HepG2 (cell line): ENCODE measurements around the gene ZKSCAN8. TPM values are rescaled to one million over a fixed set of nuclear protein-coding genes. Genes with fewer than 3 reads are reported as not detected.

ENCODE experiments used
- ATAC-seq: fragments of 200-7000 bp; cut with Tn5 transposase; 3 replicates; pipeline ENCODE4 v1.9.1; 2020; ENCODE audit warnings: mild to moderate bottlenecking, moderate library complexity
- BruUV-seq: library from RNA; stranded (reverse); fragments of 400-500 nt; replicated peaks from 2 replicates; lab custom pipeline; 2021; lab: Mats Ljungman, UMichigan
- CTCF ChIA-PET: fragments of 300-600 bp; formaldehyde crosslinking; extraction: SDS; loops from one replicate; lab custom pipeline; 2021; ENCODE audit warnings: low total read pairs, inconsistent platforms, low intra/inter-chr PET ratio; lab: Yijun Ruan, JAX
- POLR2A ChIA-PET: fragments of 350-600 bp; sonication (Branson Sonifier 250); formaldehyde crosslinking; loops from one replicate; lab custom pipeline; 2020; ENCODE audit warnings: antibody characterized with exemption, inconsistent platforms; lab: Yijun Ruan, JAX
- DNase-seq: peaks from one replicate; pipeline ENCODE4 v3.0.0-alpha.2; 2015; ENCODE audit warnings: low spot score
- FAIRE-seq: peaks from 3 replicates; lab custom pipeline; 2011; peaks lifted over from hg19 to GRCh38; lab: Jason Lieb, UNC
- H2AFZ ChIP-seq: one replicate; pipeline ENCODE4 v1.6.1; 2011; ENCODE audit warnings: low read length, inconsistent platforms
- H3K27ac ChIP-seq: fragments of 300-600 bp; 3 replicates; pipeline ENCODE4 v1.8.0; 2011; ENCODE audit warnings: mixed run types, mild to moderate bottlenecking, mixed read lengths, low read length, inconsistent platforms; ENCODE audit not compliant: insufficient read depth; ENCODE audit errors: extremely low read length
- H3K27me3 ChIP-seq, 2 experiments: fragments of 200-600 bp in 1 of 2; 2 replicates in 1 of 2; 3 replicates in 1 of 2; pipeline versions ENCODE4 v1.6.0 to v1.8.0; 2011; ENCODE audit warnings: low read length in 2 of 2, mild to moderate bottlenecking in 2 of 2, moderate library complexity in 2 of 2, inconsistent platforms in 1 of 2; ENCODE audit not compliant: insufficient read depth in 2 of 2, control insufficient read depth in 1 of 2
- H3K36me3 ChIP-seq, 2 experiments: fragments of 200-600 bp in 1 of 2; replicated peaks in 1 of 2; 2 replicates in 1 of 2; 3 replicates in 1 of 2; pipeline versions ENCODE4 v1.5.1 to v1.8.0; 2011; ENCODE audit warnings: low read length in 2 of 2, inconsistent platforms in 1 of 2; ENCODE audit not compliant: insufficient read depth in 2 of 2, control insufficient read depth in 1 of 2
- H3K4me1 ChIP-seq: 2 replicates; pipeline ENCODE4 v1.5.1; 2012; ENCODE audit warnings: low read length, inconsistent platforms; ENCODE audit not compliant: insufficient read depth
- H3K4me2 ChIP-seq: 2 replicates; pipeline ENCODE4 v1.6.0; 2011; ENCODE audit warnings: low read depth, low read length, inconsistent platforms
- H3K4me3 ChIP-seq, 3 experiments: fragments of 200-600 bp in 1 of 3; sonication (generic), shearing (Covaris generic) in 1 of 3; replicated peaks in 1 of 3; 2 replicates each; pipeline ENCODE4 v1.5.1; 2011 to 2016; ENCODE audit warnings: low read length in 3 of 3, inconsistent platforms in 2 of 3, low read depth in 2 of 3, mild to moderate bottlenecking in 2 of 3, control low read depth in 1 of 3, mixed read lengths in 1 of 3; ENCODE audit not compliant: insufficient read depth in 1 of 3
- H3K79me2 ChIP-seq: one replicate; pipeline ENCODE4 v1.6.1; 2011; ENCODE audit warnings: low read length, inconsistent platforms; ENCODE audit not compliant: insufficient read depth
- H3K9ac ChIP-seq: 2 replicates; pipeline ENCODE4 v1.6.0; 2011; ENCODE audit warnings: mild to moderate bottlenecking, low read depth, low read length, inconsistent platforms; ENCODE audit not compliant: insufficient read depth
- H3K9me3 ChIP-seq: 2 replicates; pipeline ENCODE4 v1.5.1; 2012; ENCODE audit warnings: mild to moderate bottlenecking, low read length
- H4K20me1 ChIP-seq: 2 replicates; pipeline ENCODE4 v1.6.0; 2011; ENCODE audit warnings: inconsistent platforms, mild to moderate bottlenecking, low read length, moderate library complexity; ENCODE audit not compliant: insufficient read depth
- DNMT3B ChIP-seq: conservative IDR thresholded peaks from 2 replicates; pipeline ENCODE4 v1.6.1; 2016; ENCODE audit warnings: missing biosample characterization, control low read depth
- FOSL2 ChIP-seq: sonication (generic); formaldehyde crosslinking; IDR thresholded peaks from 2 replicates; pipeline ENCODE4 v1.4.0; 2020; ENCODE audit warnings: missing genetic modification reagents
- HDAC2 ChIP-seq: sonication (generic); formaldehyde crosslinking; IDR thresholded peaks from 2 replicates; pipeline ENCODE4 v1.4.0; 2020; ENCODE audit warnings: missing genetic modification reagents
- IKZF4 ChIP-seq: sonication (generic); formaldehyde crosslinking; IDR thresholded peaks from 2 replicates; pipeline ENCODE4 v1.5.1; 2020; ENCODE audit warnings: borderline replicate concordance, mild to moderate bottlenecking, low read depth, missing genetic modification reagents; ENCODE audit errors: not compliant biosample characterization
- PAF1 ChIP-seq: IDR thresholded peaks from 2 replicates; pipeline ENCODE4 v1.6.1; 2016; ENCODE audit warnings: missing genetic modification reagents, missing compliant biosample characterization
- RFX5 ChIP-seq: IDR thresholded peaks from 2 replicates; pipeline ENCODE4 v1.6.1; 2011; ENCODE audit warnings: low read depth, low read length, improper control_type of control experiment
- ZBTB38 ChIP-seq: sonication (generic); formaldehyde crosslinking; IDR thresholded peaks from 2 replicates; pipeline ENCODE4 v1.5.1; 2020; ENCODE audit warnings: mild to moderate bottlenecking, missing genetic modification reagents
- ZKSCAN5 ChIP-seq: sonication (generic); formaldehyde crosslinking; IDR thresholded peaks from 2 replicates; pipeline ENCODE4 v1.5.1; 2020; ENCODE audit warnings: mild to moderate bottlenecking, missing genetic modification reagents
- ZNF121 ChIP-seq: sonication (generic); formaldehyde crosslinking; IDR thresholded peaks from 2 replicates; pipeline ENCODE4 v1.5.0; 2020; ENCODE audit warnings: mild to moderate bottlenecking, missing genetic modification reagents
- ZNF3 ChIP-seq: IDR thresholded peaks from 2 replicates; pipeline ENCODE4 v1.7.0; 2017; ENCODE audit warnings: inconsistent platforms
- ZNF414 ChIP-seq: sonication (generic); formaldehyde crosslinking; IDR thresholded peaks from 2 replicates; pipeline ENCODE4 v1.5.0; 2020; ENCODE audit warnings: missing genetic modification reagents
- ZNF451 ChIP-seq: sonication (generic); formaldehyde crosslinking; IDR thresholded peaks from 2 replicates; pipeline ENCODE4 v1.5.0; 2020; ENCODE audit warnings: mild to moderate bottlenecking, missing genetic modification reagents
- ZNF484 ChIP-seq: sonication (generic); formaldehyde crosslinking; IDR thresholded peaks from 2 replicates; pipeline ENCODE4 v1.5.1; 2020; ENCODE audit warnings: mild to moderate bottlenecking, low read depth, missing genetic modification reagents, borderline replicate concordance
- WGBS: methylation state at CpG from one replicate; pipeline ENCODE4 v1.1.6; 2017; ENCODE audit warnings: low lambda C conversion rate; 5-methylcytosine and 5-hydroxymethylcytosine counted together
- in situ Hi-C: cut with HindIII; loops from 2 replicates; pipeline ENCODE4 v1.10.0; 2017; ENCODE audit warnings: low pct_unique_long_range_greater_than_20kb; ENCODE audit not compliant: extremely low pct_ligation_motif_present
- intact Hi-C: fragments of 100-400 bp; cut with micrococcal nuclease; formaldehyde crosslinking; loops from one replicate; pipeline ENCODE4 v1.10.0; 2022; ENCODE audit not compliant: unreplicated experiment
- polyA plus RNA-seq, 8 experiments: library from polyadenylated mRNA; depleted of rRNA in 3 of 8; stranded (reverse) in 7 of 8; unstranded in 1 of 8; fragments of >200 nt; fragmentation: Illumina TruSeq in 4 of 8; extraction: Trizol in 4 of 8; gene quantifications; 2 replicates each; pipeline versions ENCODE4 v1.2.1 to v1.2.3, GENCODE V29; 2011 to 2016; ENCODE audit warnings: low read depth in 4 of 8, missing spikeins in 1 of 8, mixed read lengths in 1 of 8; ENCODE audit not compliant: insufficient read depth in 1 of 8
- total RNA-seq, 5 experiments: library from RNA; depleted of rRNA; stranded (reverse); fragments of >200 nt; fragmentation: Illumina TruSeq; extraction: Trizol; gene quantifications; 2 replicates each; pipeline ENCODE4 v1.2.3, GENCODE V29; 2016; ENCODE audit warnings: low read depth in 1 of 5
- TF ChIP-seq, protein P1 (sequence below): IDR thresholded peaks from 2 replicates; pipeline ENCODE4 v1.6.1; 2012; ENCODE audit warnings: low read length, improper control_type of control experiment

The ZKSCAN8 gene
- total and polyA plus RNA-seq, 2 of the 13 experiments (the other 11 are each of a cell fraction or from before 2014, with no cell fraction given), result 12.4 to 20.9 TPM

- 75% methylated on average over 9 of the region's 9 CpGs for WGBS
- Histone ChIP-seq H3K27me3 (no peaks in the 10 kb centered on the region; a peak in 1 of 5 replicates), H3K36me3 (peaks cover 2 to 9% of the 10 kb centered on the region in 2 experiments; a peak in 3 of 5 replicates), H3K4me2 (peak overlapping the region; percentile 26), H3K9ac (no peak overlapping the region), H3K79me2 (peaks cover 42% of the 10 kb centered on the region), H4K20me1 (peaks cover 9% of the 10 kb centered on the region; the same call in 1 of the 2 replicates), H3K27ac (no peak overlapping the region), H2AFZ (peak overlapping the region; percentile 39), H3K9me3 (no peaks in the 10 kb centered on the region), H3K4me1 (peaks cover 46% of the 10 kb centered on the region), H3K4me3 (no peak overlapping the region)
- TF ChIP-seq ZKSCAN5 (no peak), RFX5 (no peak), FOSL2 (no peak), ZNF3 (CRISPR knock-in tag) (no peak), HDAC2 (no peak), ZBTB38 (CRISPR knock-in tag) (peak; percentile 42; the same call in 1 of the 2 replicates), ZNF121 (peak; percentile 86)
- DNase-seq (no peak), FAIRE-seq (no peak), ATAC-seq (no peak)
- ChIA-PET POLR2A (interaction anchor here (1.9 to 3.7 kb wide), 5 partner anchors 15 to 113 kb away, joined by 15 to 86 read pairs (median 22); partner anchors contain the start of genes ZKSCAN4 and ZSCAN16), CTCF (no interaction called here)
- BruUV-seq, result no TSS peak
- in situ Hi-C loops, result loop anchor here (5.0 kb wide), 2 partner anchors 82 to 112 kb away; partner anchors contain the start of gene ZKSCAN4
- intact Hi-C loops, result loop anchor here (5.0 kb wide), 1 partner anchor 447 kb away; a partner anchor contains a TSS
Observed at GRCh38 chr6:28139860-28140543, 1.7 kb upstream of the ZKSCAN8 start.

GRCh38 chr6:28140616-28141015, 1.1 kb upstream of the ZKSCAN8 start:
- peak overlapping the region; percentile 39 for H2AFZ ChIP-seq
- no peaks in the 10 kb centered on the region for H3K9me3 ChIP-seq
- no peak for ATAC-seq
- H3K79me2 ChIP-seq, result peaks cover 38% of the 10 kb centered on the region
- peak overlapping the region; percentile 26 for H3K4me2 ChIP-seq
- in situ Hi-C loops (loop anchor here (5.0 kb wide), 1 partner anchor 82 kb away; no protein-coding TSS in a partner anchor), intact Hi-C loops (loop anchor here (1.0 to 5.0 kb wide), 6 partner anchors 16 to 447 kb away; partner anchors contain the start of genes ZKSCAN4, ZSCAN16, ZSCAN26 and ZSCAN9)
- BruUV-seq, result no TSS peak
- no peak overlapping the region for H3K4me3 ChIP-seq
- peaks cover 9% of the 10 kb centered on the region for H4K20me1 ChIP-seq
- H3K9ac ChIP-seq, result no peak overlapping the region
- no peak for FAIRE-seq
- ChIA-PET POLR2A (interaction anchor here (1.3 to 3.7 kb wide), 10 partner anchors 9 to 259 kb away, joined by 6 to 86 read pairs (median 21); partner anchors contain the start of genes ZKSCAN4, ZSCAN12, ZSCAN16 and ZSCAN31), CTCF (no interaction called here)
- no peak overlapping the region for H3K27ac ChIP-seq
- H3K27me3 ChIP-seq, result no peaks in the 10 kb centered on the region; a peak in 1 of 5 replicates
- no peak for DNase-seq
- peaks cover 41% of the 10 kb centered on the region for H3K4me1 ChIP-seq
- H3K36me3 ChIP-seq, result peaks cover 4 to 15% of the 10 kb centered on the region in 2 experiments
- 78% methylated on average over 5 of the region's 5 CpGs for WGBS
- TF ChIP-seq DNMT3B (CRISPR knock-in tag) (no peak), ZNF414 (no peak), IKZF4 (CRISPR knock-in tag) (no peak), PAF1 (CRISPR knock-in tag) (no peak), ZNF451 (CRISPR knock-in tag) (no peak), ZNF484 (CRISPR knock-in tag) (no peak)
- TF ChIP-seq, protein P1, sequence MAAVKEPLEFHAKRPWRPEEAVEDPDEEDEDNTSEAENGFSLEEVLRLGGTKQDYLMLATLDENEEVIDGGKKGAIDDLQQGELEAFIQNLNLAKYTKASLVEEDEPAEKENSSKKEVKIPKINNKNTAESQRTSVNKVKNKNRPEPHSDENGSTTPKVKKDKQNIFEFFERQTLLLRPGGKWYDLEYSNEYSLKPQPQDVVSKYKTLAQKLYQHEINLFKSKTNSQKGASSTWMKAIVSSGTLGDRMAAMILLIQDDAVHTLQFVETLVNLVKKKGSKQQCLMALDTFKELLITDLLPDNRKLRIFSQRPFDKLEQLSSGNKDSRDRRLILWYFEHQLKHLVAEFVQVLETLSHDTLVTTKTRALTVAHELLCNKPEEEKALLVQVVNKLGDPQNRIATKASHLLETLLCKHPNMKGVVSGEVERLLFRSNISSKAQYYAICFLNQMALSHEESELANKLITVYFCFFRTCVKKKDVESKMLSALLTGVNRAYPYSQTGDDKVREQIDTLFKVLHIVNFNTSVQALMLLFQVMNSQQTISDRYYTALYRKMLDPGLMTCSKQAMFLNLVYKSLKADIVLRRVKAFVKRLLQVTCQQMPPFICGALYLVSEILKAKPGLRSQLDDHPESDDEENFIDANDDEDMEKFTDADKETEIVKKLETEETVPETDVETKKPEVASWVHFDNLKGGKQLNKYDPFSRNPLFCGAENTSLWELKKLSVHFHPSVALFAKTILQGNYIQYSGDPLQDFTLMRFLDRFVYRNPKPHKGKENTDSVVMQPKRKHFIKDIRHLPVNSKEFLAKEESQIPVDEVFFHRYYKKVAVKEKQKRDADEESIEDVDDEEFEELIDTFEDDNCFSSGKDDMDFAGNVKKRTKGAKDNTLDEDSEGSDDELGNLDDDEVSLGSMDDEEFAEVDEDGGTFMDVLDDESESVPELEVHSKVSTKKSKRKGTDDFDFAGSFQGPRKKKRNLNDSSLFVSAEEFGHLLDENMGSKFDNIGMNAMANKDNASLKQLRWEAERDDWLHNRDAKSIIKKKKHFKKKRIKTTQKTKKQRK, result no peak
